DMS153 treated with DMSO at 0.1 percent for 48 hours (cell line): ENCODE measurements around the gene ARMC6.
"Not testable (repeated sequence)": the region's sequence is repeated elsewhere in the genome, so short reads cannot be mapped to it uniquely, and the experiment has no call there.

ENCODE experiments used
- DNase-seq: peaks from one replicate; lab custom pipeline; 2025; ENCODE audit not compliant: unreplicated experiment; lab: John Stamatoyannopoulos, UW

The ARMC6 gene

DNA sequence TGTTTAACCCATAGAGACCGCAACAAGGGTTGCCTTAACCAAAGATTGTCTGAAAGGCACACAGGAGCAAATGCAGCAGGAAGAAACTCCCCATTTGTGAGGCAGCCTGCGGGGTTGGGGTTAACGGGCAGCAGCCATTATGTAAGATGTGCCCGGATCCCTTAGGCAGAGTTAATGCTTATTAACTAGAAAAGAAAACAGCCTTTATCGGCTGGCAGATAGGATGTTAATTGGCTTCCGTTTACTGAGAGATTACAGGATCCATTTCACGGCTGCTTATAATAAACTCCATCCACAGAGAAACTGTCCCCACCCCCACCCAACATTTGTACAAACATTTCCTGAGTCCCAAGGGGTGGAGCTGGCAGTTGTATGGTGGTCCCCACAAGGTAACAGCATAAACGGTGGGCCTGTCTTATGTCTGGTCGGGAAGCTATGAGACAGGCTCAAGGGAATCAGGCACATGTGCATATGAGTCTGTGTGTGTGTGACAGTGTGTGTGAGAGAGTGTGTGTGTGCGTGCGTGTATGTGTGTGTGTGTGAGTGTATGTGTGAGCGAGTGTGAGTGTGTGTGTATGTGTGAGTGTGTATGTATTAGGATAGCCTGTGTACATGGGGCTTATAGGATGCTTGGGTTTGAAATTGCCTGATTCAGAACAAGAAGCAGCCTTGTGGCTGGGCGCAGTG is 40.9 kb downstream of the ARMC6 start:
- DNase-seq, result no peak

DNA sequence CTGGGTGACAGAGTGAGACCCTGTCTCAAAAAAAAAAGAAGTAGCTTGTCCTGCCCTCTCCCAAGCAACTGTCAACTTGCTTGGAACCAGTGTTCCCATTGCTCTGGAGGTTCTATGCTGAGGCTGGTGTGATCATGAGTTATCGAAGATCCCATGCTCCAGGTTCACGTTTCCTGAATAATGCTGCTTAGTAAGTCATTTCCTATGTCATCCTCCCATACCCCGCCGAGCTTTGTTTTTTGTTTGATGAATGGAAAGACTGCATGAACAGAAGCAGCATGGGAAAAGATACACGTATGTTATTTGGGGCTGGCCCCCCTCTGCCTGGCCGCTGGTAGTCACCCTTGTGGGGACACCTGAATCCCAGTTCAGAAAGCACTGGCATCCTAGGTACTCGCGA is 41.7 kb downstream of the ARMC6 start:
- no peak for DNase-seq

GRCh38 chr19:19076476-19076875 is 43.1 kb downstream of the ARMC6 start:
- DNase-seq, result no peak

- DNase-seq, result no peak
Measured at GRCh38 chr19:19077103-19077502, 43.7 kb downstream of the ARMC6 start.

GRCh38 chr19:19078801-19079200 is 45.4 kb downstream of the ARMC6 start:
- DNase-seq, result no peak

DNA sequence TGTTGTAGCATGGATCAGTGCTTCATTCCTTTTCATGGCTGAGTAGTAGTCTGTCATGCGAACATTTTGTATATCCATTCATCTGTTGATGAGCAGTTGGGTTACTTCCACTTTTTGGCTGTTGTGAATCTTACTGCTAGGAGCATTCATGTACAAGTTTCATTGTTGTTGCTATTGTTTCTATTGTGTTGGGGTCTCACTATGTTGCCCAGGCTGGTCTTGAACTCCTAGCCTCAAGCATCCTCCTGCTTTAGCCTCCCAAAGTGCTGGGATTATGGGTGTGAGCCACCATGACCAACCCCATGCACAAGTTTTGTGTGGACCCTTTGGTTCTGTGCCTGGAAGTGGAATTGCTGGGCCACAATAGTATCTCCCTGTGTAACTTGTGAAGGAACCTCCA is 46.2 kb downstream of the ARMC6 start:
- DNase-seq, result no peak

DNA sequence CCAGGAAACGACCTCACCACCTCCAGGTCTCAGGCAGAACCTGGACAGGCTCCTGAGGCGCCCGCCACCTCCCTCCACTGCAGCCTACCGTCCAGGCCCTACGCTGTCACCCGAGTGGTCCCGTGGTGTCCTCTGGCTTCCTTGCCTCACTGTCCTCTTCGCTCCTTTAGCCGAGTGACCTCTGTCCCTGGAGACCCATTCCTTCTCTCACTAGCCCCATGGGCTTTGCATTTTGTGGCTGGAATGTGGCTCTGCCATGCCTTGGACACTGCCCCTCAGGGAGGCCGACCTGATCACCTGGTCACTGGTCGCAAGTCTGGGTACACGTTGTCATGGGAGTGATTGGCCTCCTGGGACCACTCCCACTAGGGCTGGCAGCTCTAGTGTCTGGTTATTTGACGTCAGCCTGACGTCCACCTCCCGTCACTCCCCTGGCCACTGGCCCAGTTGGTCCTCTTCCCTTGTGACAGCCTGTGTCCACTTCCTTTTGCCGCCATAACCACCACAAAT is 48.3 kb downstream of the ARMC6 start:
- no peak for DNase-seq

GRCh38 chr19:19083413-19084178 is 50.2 kb downstream of the ARMC6 start:
- DNase-seq, result no peak

GRCh38 chr19:19087676-19088075 is 54.3 kb downstream of the ARMC6 start:
- no peak for DNase-seq

DNA sequence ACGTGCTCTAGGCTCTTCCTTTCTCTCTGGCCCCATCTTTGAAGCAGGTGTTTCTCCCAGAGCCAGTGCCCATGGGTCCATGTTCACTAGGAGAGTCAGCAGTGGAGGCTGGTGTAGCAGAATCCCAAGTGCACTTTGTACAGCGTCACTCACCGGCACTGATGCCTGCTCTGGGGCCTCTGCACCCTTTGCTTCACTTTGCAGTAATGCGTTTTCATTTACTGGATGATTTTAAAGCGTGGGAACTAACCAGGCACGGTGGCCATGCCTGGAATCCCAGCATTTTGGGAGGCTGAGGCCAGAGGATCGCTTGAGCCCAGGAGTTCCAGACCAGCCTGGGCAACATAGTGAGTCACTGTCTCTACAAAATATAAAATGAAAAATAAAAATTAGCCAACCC is 61.1 kb downstream of the ARMC6 start:
- DNase-seq, result no peak

DNA sequence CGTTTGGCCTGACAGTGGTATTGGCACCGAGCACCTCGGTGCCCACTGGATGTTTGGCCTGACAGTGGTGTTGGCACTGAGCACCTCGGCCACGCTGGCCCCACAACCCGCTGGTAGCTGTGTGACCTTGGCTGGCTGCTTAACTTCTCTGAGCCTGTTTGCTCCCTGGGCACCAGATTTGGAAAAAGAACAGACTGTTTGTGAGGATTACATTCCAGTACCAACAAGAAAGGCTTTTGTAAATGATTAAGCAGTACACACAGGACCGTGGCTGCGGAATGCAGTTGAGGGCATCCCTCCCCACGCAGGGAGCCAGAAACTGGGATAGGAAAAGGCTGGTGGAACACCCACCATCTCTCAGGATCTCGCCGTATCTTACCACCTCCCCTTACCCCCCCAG is 62.3 kb downstream of the ARMC6 start:
- no peak for DNase-seq

DNA sequence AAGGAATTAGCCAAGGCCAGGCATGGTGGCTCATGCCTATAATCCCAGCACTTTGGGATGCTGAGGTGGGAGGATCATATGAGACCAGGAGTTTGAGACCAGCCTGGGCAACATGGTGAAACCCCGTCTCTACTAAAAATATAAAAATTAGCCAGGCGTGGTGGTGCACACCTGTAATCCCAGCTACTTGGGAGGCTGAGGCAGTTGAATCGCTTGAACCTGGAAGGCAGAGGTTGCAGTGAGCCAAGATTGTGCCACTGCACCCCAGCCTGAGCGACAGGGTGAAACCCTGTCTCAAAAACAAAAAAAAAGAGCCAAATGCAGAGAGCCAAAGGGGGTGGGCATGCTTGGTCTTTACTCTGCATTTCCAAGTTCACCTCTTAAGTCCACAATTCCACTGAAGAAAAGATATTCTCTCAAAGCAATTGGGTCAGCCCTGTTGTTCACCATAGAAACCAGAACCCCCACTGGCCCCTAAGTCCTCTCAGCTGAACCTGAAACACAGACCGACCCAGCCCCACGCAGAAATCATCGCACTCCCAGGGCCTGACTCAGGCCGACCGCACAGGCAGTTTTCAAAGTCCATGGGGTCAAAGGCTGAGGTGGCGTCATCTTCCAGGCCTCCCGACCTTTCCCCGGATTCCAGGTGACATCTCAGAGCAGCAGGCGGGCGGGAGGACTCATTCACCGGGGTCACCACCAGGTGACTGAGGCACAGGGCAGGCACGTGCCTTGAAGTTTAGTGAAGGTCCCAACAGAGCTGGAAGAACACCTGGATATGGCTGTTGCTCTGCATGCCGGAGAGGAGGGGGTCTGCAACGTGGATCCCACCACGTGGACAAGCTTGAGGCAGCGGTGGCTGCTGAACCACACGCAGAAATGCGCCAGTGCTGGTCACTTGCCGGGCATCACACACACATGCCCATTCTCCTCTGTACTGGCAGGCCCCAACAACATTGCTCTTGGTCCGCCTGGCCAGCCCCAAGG is 63.5 kb downstream of the ARMC6 start:
- DNase-seq, result no peak

DNA sequence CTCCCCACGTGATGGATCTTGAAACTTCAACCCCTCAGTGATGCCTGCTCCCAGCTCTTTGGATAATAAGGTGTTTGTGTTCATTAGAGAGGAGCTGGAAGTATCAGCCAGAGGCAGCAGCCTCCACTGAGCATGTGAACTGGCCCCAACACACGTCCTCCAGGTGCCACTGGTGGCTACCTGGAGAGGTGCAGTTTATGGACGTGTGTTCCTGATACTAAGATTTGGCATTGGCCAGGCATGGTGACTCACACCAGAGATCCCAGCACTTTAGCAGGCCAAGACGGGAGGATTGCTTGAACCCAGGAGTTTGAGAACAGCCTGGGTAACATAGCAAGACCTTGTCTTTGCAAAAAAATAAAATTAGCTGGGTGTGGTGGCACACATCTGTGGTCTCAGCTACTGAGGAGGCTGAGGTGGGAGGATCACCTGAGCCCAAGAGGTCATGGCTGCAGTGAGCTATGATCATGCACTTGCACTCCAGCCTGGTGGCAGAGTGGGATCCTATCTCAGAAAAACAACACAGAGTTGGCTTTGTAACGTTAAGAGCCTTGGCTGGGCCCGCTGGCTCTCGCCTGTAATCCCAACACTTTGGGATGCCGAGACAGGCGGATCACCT is 64.8 kb downstream of the ARMC6 start:
- no peak for DNase-seq

DNA sequence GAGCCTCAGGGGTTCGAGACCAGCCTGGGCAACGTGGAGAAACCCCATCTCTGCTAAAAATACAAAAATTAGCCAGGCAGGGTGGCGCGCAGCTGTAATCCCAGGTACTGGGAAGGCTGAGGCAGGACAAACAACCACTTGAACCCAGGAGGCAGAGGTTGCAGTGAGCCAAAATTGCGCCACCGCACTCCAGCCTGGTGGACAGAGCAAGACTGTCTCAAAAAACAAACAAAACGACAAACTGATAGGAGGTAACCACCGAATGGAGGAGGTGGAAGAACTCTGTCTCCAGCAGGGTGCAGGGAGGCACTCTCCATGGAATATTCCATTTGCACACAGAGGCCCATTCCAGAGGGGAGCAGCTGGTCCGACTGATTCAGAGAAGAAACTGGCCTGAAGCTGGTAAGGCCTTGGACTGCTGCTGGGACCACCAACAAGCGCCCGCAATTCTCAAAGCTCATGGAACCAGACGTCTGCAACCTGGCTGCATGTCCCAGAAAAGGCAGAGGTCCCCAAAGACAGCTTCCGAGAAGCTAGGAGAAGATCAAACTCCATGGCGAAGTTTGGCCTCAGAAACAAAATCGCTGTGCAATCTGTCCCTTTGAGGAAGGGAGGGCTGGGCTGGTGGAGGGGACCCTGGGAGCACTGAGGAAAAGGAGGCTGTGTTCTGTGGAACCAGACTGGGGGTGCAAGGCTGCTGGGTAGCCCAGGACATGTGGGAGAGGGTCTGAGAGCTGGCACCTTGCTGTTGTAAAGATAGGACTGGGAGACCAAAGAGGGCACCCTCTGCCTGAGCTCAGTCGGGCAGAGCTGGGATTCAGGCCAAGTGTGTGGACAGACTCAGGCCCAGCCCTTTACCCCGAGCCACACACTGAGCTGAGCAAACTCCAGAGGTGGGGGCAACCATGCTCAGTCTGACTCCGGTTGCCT is 65.6 kb downstream of the ARMC6 start:
- DNase-seq, result no peak

DNA sequence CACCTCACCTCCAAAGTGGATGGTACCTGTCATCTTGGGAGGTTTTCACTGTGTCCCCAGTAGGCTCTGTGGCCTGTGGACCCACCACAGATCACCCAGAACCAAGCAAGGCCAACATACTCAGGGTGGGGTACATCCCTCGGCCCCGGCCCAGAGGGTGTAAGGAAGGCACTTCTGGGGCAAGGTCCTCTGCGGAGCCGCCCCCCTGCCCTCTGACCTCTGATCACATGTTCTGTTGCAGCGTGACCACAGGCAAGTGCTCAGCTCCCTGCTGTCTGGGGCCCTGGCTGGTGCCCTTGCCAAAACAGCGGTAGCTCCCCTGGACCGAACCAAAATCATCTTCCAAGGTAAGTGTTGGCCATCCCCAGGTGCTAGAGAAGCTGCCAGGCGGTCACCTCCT is 68.1 kb downstream of the ARMC6 start:
- DNase-seq, result no peak

- not testable (repeated sequence) for DNase-seq
Measured at GRCh38 chr19:19102566-19102965, 69.2 kb downstream of the ARMC6 start.

DNA sequence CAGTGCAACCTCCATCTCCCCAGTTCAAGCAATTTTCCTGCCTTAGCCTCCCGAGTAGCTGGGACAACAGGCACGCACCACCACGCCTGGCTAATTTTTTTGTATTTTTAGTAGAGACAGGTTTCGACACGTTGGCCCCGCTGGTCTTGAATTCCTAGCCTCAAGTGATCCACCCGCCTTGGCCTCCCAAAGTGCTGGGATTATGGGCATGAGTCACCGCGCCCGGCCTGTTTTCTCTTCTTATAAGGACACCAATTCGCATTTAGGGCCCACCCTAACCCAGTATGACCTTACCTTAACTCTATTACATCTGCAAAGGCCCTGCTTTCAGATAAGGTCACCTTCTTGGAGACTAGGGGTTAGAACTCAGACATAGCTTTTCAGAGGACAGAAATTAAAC is 69.8 kb downstream of the ARMC6 start:
- DNase-seq, result no peak

DNA sequence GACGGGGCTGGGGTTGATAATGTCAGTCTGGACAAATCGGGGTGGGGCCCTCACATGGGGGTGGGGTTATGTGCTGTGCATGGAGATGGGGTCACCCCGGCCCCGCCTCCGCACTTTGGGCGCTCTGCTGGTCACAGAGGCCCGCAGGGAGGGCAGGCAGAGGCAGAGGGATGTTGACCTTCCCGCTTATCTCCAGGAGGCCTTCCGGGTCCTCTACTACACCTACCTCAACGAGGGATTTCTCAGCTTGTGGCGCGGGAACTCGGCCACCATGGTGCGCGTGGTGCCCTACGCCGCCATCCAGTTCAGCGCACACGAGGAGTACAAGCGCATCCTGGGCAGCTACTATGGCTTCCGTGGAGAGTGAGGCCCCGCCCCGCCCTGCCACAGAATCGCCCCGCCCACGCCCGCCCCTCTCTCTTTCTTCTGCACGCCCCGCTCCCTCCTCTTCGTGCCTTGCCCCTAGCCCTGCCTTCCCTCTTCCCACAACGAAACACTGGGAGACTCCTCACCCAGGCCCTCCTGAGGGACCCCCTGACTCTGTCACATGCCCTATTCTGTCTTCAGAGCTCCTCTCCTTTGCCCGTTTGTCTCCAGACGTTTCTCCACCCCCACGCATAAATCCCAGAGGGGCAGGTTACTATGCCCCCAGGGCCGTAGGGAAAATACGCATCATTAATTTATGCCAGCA is 72.1 kb downstream of the ARMC6 start:
- DNase-seq, result peak; percentile 66

DNA sequence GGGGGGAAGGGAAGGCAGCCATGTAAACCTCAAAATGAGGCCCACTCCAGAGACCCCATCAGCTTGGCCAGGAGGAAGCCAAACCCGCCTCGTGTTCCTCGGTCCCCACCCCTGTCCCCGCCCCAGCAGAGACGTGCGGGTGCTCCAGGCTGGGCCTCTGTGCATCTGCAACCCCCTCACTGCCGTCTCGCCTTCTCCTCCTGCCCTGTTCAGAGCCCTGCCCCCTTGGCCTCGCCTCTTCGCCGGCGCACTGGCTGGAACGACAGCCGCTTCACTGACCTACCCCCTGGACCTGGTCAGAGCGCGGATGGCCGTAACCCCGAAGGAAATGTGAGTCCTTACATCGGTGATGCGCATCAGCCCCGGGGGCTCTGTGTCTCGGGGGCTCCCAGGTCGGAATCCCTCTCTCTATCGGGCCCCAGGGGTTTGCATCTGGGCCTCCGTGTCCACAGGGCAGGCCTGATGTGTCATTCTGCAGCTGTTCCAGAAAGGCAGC is 72.7 kb downstream of the ARMC6 start:
- no peak for DNase-seq
